ENCODE measurements around the gene BCL2L1. TPM values are rescaled to one million over a fixed set of nuclear protein-coding genes. Genes with fewer than 3 reads are reported as not detected.

Gene BCL2L1
- total and polyA plus RNA-seq, 2 experiments from 2014 or later: 56.3 to 83.8 TPM

- Histone ChIP-seq H3K4me1 (ENCODE audit: insufficient read depth) (peaks cover 68% of the 10 kb centered on the region), H2AFZ (no peak overlapping the region), H3K27me3 (replicated peaks; ENCODE audit: insufficient read depth) (no peaks in the 10 kb centered on the region), H3K36me3 (ENCODE audit: low read depth) (peaks cover 2% of the 10 kb centered on the region; the same call in 1 of the 2 replicates), H3K9me3 (ENCODE audit: low read depth) (no peaks in the 10 kb centered on the region), H3F3A (ENCODE audit: insufficient read depth) (peaks cover 31% of the 10 kb centered on the region), H3K27ac (no peak overlapping the region), H3K4me3 (0 out of 2 replicates have a peak overlapping the region, but pooled peaks have one; percentile 18), H3K9ac (no peak overlapping the region), H4K20me1 (ENCODE audit: insufficient read depth) (no peaks in the 10 kb centered on the region), H3K9me2 (ENCODE audit: insufficient read depth) (no peaks in the 10 kb centered on the region), H3K79me2 (ENCODE audit: insufficient read depth) (peaks cover 91% of the 10 kb centered on the region), H3K4me2 (ENCODE audit: unreplicated experiment) (peak overlapping the region; percentile 43)
- no peak for DNase-seq
- 80% methylated on average over 6 of the region's 6 CpGs for WGBS, 2 experiments (ENCODE audit: low coverage in 1 of 2, low lambda C conversion rate in 2 of 2, missing lambda C conversion rate in 2 of 2)
- in situ Hi-C loops (cut with MboI): no loop called here
- TF ChIP-seq EZH2phosphoT487 (IDR thresholded peaks at IDR 0.05; ENCODE audit: insufficient read depth, low read depth) (no peak), EZH2 (IDR thresholded peaks at IDR 0.05; ENCODE audit: insufficient read depth, poor library complexity, severe bottlenecking) (no peak)
Measured at GRCh38 chr20:31717478-31718201, 5.0 kb downstream of the BCL2L1 start.

- peak overlapping the region; percentile 36 for H3K27ac ChIP-seq
- no peak for DNase-seq
- H3K4me3 ChIP-seq: peak overlapping the region; percentile 18; the same call in 1 of the 2 replicates
- peak overlapping the region; percentile 43 for H3K4me2 ChIP-seq (ENCODE audit: unreplicated experiment)
- 78 to 80% methylated on average over 5 of the region's 5 CpGs for WGBS, 2 experiments (ENCODE audit: low coverage in 1 of 2, low lambda C conversion rate in 2 of 2, missing lambda C conversion rate in 2 of 2)
- H3K4me1 ChIP-seq (ENCODE audit: insufficient read depth): peaks cover 74% of the 10 kb centered on the region
- peaks cover 91% of the 10 kb centered on the region for H3K79me2 ChIP-seq (ENCODE audit: insufficient read depth)
- H3K27me3 ChIP-seq (replicated peaks; ENCODE audit: insufficient read depth): no peaks in the 10 kb centered on the region
- 0 out of 2 replicates have a peak overlapping the region, but pooled peaks have one; percentile 16 for H3K9ac ChIP-seq
- H3K9me2 ChIP-seq (ENCODE audit: insufficient read depth): no peaks in the 10 kb centered on the region
- peaks cover 38% of the 10 kb centered on the region for H3F3A ChIP-seq (ENCODE audit: insufficient read depth)
- TF ChIP-seq EZH2 (IDR thresholded peaks at IDR 0.05; ENCODE audit: insufficient read depth, poor library complexity, severe bottlenecking) (no peak), EZH2phosphoT487 (IDR thresholded peaks at IDR 0.05; ENCODE audit: insufficient read depth, low read depth) (no peak)
- H3K9me3 ChIP-seq (ENCODE audit: low read depth): no peaks in the 10 kb centered on the region
- H3K36me3 ChIP-seq (ENCODE audit: low read depth): peaks cover 4% of the 10 kb centered on the region; the same call in 1 of the 2 replicates
- in situ Hi-C loops (cut with MboI): no loop called here
- no peak overlapping the region for H2AFZ ChIP-seq
- no peaks in the 10 kb centered on the region for H4K20me1 ChIP-seq (ENCODE audit: insufficient read depth)
Measured at GRCh38 chr20:31716818-31717477, 5.7 kb downstream of the BCL2L1 start.

GRCh38 chr20:31716351-31716750 lies 6.3 kb downstream of the BCL2L1 start:
- WGBS, 2 experiments (ENCODE audit: low coverage in 1 of 2, low lambda C conversion rate in 2 of 2, missing lambda C conversion rate in 2 of 2): 53 to 59% methylated on average over 1 of the region's 1 CpG
- no peak overlapping the region for H2AFZ ChIP-seq
- no peak for TF ChIP-seq EZH2 (IDR thresholded peaks at IDR 0.05; ENCODE audit: insufficient read depth, poor library complexity, severe bottlenecking)
- TF ChIP-seq EZH2phosphoT487 (IDR thresholded peaks at IDR 0.05; ENCODE audit: insufficient read depth, low read depth): no peak
- H3K4me3 ChIP-seq: peak overlapping the region; percentile 18; the same call in 1 of the 2 replicates
- in situ Hi-C loops (cut with MboI): no loop called here
- no peak for DNase-seq
- peak overlapping the region; percentile 30 for H3K4me2 ChIP-seq (ENCODE audit: unreplicated experiment)
- peaks cover 91% of the 10 kb centered on the region for H3K79me2 ChIP-seq (ENCODE audit: insufficient read depth)
- no peaks in the 10 kb centered on the region for H3K27me3 ChIP-seq (replicated peaks; ENCODE audit: insufficient read depth)
- peak overlapping the region; percentile 36 for H3K27ac ChIP-seq
- H3K9me3 ChIP-seq (ENCODE audit: low read depth): no peaks in the 10 kb centered on the region
- H3K9me2 ChIP-seq (ENCODE audit: insufficient read depth): no peaks in the 10 kb centered on the region
- H3F3A ChIP-seq (ENCODE audit: insufficient read depth): peaks cover 43% of the 10 kb centered on the region
- no peaks in the 10 kb centered on the region for H4K20me1 ChIP-seq (ENCODE audit: insufficient read depth)
- peaks cover 80% of the 10 kb centered on the region for H3K4me1 ChIP-seq (ENCODE audit: insufficient read depth)
- 0 out of 2 replicates have a peak overlapping the region, but pooled peaks have one; percentile 16 for H3K9ac ChIP-seq
- H3K36me3 ChIP-seq (ENCODE audit: low read depth): peaks cover 5% of the 10 kb centered on the region; the same call in 1 of the 2 replicates

- in situ Hi-C loops (cut with MboI): no loop called here
Measured at GRCh38 chr20:31715766-31716165, 6.9 kb downstream of the BCL2L1 start.

More at GRCh38 chr20:31715766-31716165, 6.9 kb downstream of the BCL2L1 start:
- Histone ChIP-seq H3K36me3 (ENCODE audit: low read depth) (peaks cover 5% of the 10 kb centered on the region; the same call in 1 of the 2 replicates), H4K20me1 (ENCODE audit: insufficient read depth) (no peaks in the 10 kb centered on the region), H2AFZ (no peak overlapping the region), H3K4me1 (ENCODE audit: insufficient read depth) (peaks cover 80% of the 10 kb centered on the region), H3K27ac (peak overlapping the region; percentile 9; the same call in 1 of the 2 replicates), H3K4me2 (ENCODE audit: unreplicated experiment) (peak overlapping the region; percentile 32), H3K27me3 (replicated peaks; ENCODE audit: insufficient read depth) (no peaks in the 10 kb centered on the region), H3K9ac (no peak overlapping the region), H3K9me3 (ENCODE audit: low read depth) (no peaks in the 10 kb centered on the region), H3F3A (ENCODE audit: insufficient read depth) (peaks cover 47% of the 10 kb centered on the region), H3K79me2 (ENCODE audit: insufficient read depth) (peaks cover 91% of the 10 kb centered on the region), H3K9me2 (ENCODE audit: insufficient read depth) (no peaks in the 10 kb centered on the region), H3K4me3 (no peak overlapping the region)
- no peak for DNase-seq
- TF ChIP-seq EZH2phosphoT487 (IDR thresholded peaks at IDR 0.05; ENCODE audit: insufficient read depth, low read depth) (no peak), EZH2 (IDR thresholded peaks at IDR 0.05; ENCODE audit: insufficient read depth, poor library complexity, severe bottlenecking) (no peak)
- 63 to 66% methylated on average over 3 of the region's 3 CpGs for WGBS, 2 experiments (ENCODE audit: low coverage in 1 of 2, low lambda C conversion rate in 2 of 2, missing lambda C conversion rate in 2 of 2)
